Peyer's patch (tissue), 4 donors: ENCODE data around the gene TMEM106C.

Source experiments
- POLR2A ChIP-seq, 2 donors: fragments of 450-650 bp; IDR thresholded peaks; one replicate each; pipeline ENCODE4 v1.5.1; 2017; ENCODE audit warnings: antibody characterized with exemption in 2 of 2, mild to moderate bottlenecking in 2 of 2, moderate library complexity in 2 of 2
- TF ChIP-seq, protein P1 (sequence below), 6 experiments: fragments of 450-650 bp in 4 of 6; fragments of 200-600 bp in 2 of 6; sonication (generic) in 1 of 6; IDR thresholded peaks; one replicate each; pipeline ENCODE4 v1.5.1; 2017 to 2019; ENCODE audit warnings: antibody characterized with exemption in 6 of 6, mild to moderate bottlenecking in 3 of 6, moderate library complexity in 1 of 6

DNA sequence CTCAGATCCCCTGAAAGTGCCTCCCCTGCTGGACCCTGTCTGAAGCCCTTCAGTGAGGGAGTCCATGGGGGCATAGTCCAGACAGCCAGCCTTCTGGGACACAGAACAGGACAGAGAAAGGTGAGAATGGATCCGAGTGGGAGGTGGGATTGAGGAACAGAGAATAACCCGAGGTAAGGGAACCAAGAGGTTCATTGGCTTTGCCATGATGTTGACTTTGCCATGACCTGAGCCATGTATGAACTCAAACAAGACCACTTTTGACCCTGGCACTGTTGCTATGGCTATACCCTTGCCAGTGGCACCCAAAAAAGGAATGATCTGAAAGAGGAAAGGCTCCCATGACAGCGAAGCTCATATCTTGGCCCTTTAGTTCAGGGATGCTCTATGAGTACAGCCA, 36.0 kb upstream of the TMEM106C start:
- no peak for TF ChIP-seq POLR2A (IDR thresholded peaks at IDR 0.05)
- TF ChIP-seq, protein P1, sequence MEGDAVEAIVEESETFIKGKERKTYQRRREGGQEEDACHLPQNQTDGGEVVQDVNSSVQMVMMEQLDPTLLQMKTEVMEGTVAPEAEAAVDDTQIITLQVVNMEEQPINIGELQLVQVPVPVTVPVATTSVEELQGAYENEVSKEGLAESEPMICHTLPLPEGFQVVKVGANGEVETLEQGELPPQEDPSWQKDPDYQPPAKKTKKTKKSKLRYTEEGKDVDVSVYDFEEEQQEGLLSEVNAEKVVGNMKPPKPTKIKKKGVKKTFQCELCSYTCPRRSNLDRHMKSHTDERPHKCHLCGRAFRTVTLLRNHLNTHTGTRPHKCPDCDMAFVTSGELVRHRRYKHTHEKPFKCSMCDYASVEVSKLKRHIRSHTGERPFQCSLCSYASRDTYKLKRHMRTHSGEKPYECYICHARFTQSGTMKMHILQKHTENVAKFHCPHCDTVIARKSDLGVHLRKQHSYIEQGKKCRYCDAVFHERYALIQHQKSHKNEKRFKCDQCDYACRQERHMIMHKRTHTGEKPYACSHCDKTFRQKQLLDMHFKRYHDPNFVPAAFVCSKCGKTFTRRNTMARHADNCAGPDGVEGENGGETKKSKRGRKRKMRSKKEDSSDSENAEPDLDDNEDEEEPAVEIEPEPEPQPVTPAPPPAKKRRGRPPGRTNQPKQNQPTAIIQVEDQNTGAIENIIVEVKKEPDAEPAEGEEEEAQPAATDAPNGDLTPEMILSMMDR (IDR thresholded peaks at IDR 0.05): no peak
